Vagina (tissue), 2 donors: ENCODE measurements around the gene MAPK1. TPM values are rescaled to one million over a fixed set of nuclear protein-coding genes. Genes with fewer than 3 reads are reported as not detected.

Experiments used
- DNase-seq, 2 donors: peaks; one replicate each; pipeline ENCODE4 v3.0.0-alpha.2; 2017; ENCODE audit errors: extremely low spot score in 2 of 2
- H3K27ac ChIP-seq: fragments of 200-600 bp; sonication (generic); one replicate; pipeline ENCODE4 v1.5.1; 2019
- H3K27me3 ChIP-seq: fragments of 200-600 bp; sonication (generic); one replicate; pipeline ENCODE4 v1.5.1; 2019
- H3K36me3 ChIP-seq, 2 donors: fragments of 200-600 bp; sonication (generic); one replicate each; pipeline ENCODE4 v1.5.1; 2017 to 2019
- H3K4me1 ChIP-seq: fragments of 200-600 bp; sonication (generic); one replicate; pipeline ENCODE4 v1.5.1; 2019
- H3K4me3 ChIP-seq, 2 donors: fragments of 200-600 bp; sonication (generic); 1 replicate in 1 of 2; 2 replicates in 1 of 2; pipeline ENCODE4 v1.5.1; 2016 to 2019
- H3K9me3 ChIP-seq: fragments of 200-600 bp; sonication (generic); one replicate; pipeline ENCODE4 v1.5.1; 2019
- POLR2A ChIP-seq, 2 donors: fragments of 450-650 bp; IDR thresholded peaks; one replicate each; pipeline ENCODE4 v1.6.1; 2017; ENCODE audit warnings: antibody characterized with exemption in 2 of 2, mild to moderate bottlenecking in 2 of 2, moderate library complexity in 2 of 2
- POLR2AphosphoS5 ChIP-seq, 2 donors: sonication (generic); formaldehyde crosslinking; IDR thresholded peaks; one replicate each; pipeline ENCODE4 v1.9.0; 2017; ENCODE audit warnings: antibody characterized with exemption in 2 of 2, mild to moderate bottlenecking in 2 of 2, low read depth in 1 of 2; ENCODE audit not compliant: insufficient read depth in 1 of 2
- intact Hi-C: fragments of 100-400 bp; cut with DNase I; formaldehyde crosslinking; loops from one replicate; pipeline ENCODE4 v1.15.1; 2023
- total RNA-seq: library from RNA; depleted of rRNA; stranded (reverse); fragments of >200 nt; gene quantifications from one replicate; pipeline ENCODE4 v1.2.3, GENCODE V29; 2016
- TF ChIP-seq, protein P1 (sequence below), 3 experiments: fragments of 450-650 bp in 2 of 3; fragments of 200-600 bp in 1 of 3; sonication (generic) in 1 of 3; IDR thresholded peaks; one replicate each; pipeline ENCODE4 v1.5.1; 2017 to 2019; ENCODE audit warnings: antibody characterized with exemption in 3 of 3, mild to moderate bottlenecking in 2 of 3, moderate library complexity in 2 of 3

The MAPK1 gene
- total RNA-seq, 1 donor from 2014 or later = 44.9 TPM

DNA sequence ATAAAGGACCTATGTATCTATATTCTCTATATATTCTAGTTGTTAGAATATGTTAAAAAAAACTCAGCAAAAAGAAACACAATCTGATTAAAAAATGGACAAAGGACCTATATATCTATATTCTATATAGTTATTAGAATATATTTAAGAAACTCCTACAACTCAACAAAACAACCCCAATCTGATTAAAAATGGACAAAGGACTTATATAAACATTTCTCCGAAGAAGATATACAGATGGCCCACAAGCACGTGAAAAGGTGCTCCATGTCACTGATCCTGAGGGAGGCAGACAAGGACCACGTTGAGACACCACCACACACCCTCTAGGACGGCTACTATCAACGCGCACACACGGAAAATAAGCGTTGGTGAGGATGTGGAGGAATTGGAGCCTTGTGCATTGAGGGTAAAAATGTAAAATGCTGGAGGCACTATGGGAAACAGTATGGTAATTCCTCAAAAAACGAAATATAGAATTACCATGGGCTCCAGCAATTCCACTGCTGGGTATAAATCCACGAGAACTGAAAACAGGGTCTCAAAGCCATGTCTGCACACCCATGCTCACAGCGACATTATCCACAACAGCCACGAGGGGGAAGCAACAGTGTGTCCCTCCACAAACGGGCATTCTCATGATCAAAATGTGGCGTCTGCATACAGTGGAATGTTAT lies 154.6 kb downstream of the MAPK1 start:
- TF ChIP-seq POLR2A (IDR thresholded peaks at IDR 0.05) = no peak
- TF ChIP-seq POLR2AphosphoS5 (IDR thresholded peaks at IDR 0.05; ENCODE audit: insufficient read depth in 1 of 2, low read depth in 1 of 2) = peak in 1 of 2 donors; percentile 34
- TF ChIP-seq, protein P1, sequence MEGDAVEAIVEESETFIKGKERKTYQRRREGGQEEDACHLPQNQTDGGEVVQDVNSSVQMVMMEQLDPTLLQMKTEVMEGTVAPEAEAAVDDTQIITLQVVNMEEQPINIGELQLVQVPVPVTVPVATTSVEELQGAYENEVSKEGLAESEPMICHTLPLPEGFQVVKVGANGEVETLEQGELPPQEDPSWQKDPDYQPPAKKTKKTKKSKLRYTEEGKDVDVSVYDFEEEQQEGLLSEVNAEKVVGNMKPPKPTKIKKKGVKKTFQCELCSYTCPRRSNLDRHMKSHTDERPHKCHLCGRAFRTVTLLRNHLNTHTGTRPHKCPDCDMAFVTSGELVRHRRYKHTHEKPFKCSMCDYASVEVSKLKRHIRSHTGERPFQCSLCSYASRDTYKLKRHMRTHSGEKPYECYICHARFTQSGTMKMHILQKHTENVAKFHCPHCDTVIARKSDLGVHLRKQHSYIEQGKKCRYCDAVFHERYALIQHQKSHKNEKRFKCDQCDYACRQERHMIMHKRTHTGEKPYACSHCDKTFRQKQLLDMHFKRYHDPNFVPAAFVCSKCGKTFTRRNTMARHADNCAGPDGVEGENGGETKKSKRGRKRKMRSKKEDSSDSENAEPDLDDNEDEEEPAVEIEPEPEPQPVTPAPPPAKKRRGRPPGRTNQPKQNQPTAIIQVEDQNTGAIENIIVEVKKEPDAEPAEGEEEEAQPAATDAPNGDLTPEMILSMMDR (IDR thresholded peaks at IDR 0.05) = peak; percentile 72 to 81 (median 74)
- Histone ChIP-seq H3K27me3 (no peaks in the 10 kb centered on the region), H3K4me1 (peaks cover 10% of the 10 kb centered on the region), H3K27ac (no peak overlapping the region), H3K9me3 (no peaks in the 10 kb centered on the region), H3K36me3 (no peaks in the 10 kb centered on the region), H3K4me3 (peak overlapping the region in 1 of 2 donors; percentile 4)
- intact Hi-C loops = loop anchor here (5.0 kb wide), 1 partner anchor 224 kb away; no protein-coding TSS in a partner anchor
- DNase-seq = no peak

DNA sequence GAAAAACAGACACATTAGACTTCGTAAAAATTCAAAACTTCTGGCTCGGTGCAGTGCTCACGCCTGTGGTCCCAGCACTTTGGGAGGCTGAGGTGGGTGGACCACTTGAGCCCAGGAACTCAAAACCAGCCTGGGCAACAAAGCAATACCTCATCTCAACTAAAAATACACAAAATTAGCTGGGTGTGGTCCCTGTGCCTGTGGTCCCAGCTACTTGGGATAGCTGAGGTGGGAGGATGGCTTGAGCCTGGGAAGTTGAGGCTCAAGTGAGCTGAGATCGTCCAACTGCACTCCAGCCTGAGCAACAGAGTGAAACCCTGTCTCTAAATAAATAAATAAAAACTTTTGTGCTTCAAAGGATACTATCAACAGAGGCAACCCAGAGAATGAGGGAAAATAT lies 155.6 kb downstream of the MAPK1 start:
- no peak overlapping the region for H3K4me3 ChIP-seq
- H3K36me3 ChIP-seq = no peaks in the 10 kb centered on the region
- peaks cover 10% of the 10 kb centered on the region for H3K4me1 ChIP-seq
- no peak overlapping the region for H3K27ac ChIP-seq
- no peak for DNase-seq
- TF ChIP-seq POLR2A (IDR thresholded peaks at IDR 0.05) (no peak), POLR2AphosphoS5 (IDR thresholded peaks at IDR 0.05; ENCODE audit: insufficient read depth in 1 of 2, low read depth in 1 of 2) (no peak)
- TF ChIP-seq, protein P1 (IDR thresholded peaks at IDR 0.05) = no peak
- H3K9me3 ChIP-seq = no peaks in the 10 kb centered on the region
- intact Hi-C loops = loop anchor here (5.0 kb wide), 1 partner anchor 225 kb away; no protein-coding TSS in a partner anchor
- no peaks in the 10 kb centered on the region for H3K27me3 ChIP-seq

DNA sequence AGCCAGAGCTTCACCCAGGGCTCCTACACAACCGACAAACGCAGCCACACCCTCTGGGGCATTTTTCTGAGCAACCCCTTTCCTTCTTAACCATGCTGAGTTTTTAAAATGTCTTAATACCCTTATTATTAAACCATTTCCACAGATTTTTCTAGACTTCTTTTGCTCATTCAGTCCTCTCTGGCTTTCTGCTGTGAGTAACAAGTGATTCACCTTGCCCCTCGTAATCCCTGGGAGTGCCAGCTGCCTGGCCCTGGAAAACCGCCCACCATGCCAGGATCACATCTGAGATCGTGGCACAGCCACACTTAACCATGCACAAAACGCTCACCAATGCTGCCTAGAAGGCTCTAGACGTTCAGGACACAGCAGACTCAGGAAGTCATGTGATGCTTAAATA lies 157.3 kb downstream of the MAPK1 start:
- H3K36me3 ChIP-seq = no peaks in the 10 kb centered on the region
- H3K4me1 ChIP-seq = peaks cover 10% of the 10 kb centered on the region
- H3K27ac ChIP-seq = no peak overlapping the region
- no peak overlapping the region for H3K4me3 ChIP-seq
- no peak for DNase-seq
- intact Hi-C loops = loop anchor here (5.0 kb wide), 1 partner anchor 227 kb away; no protein-coding TSS in a partner anchor
- H3K27me3 ChIP-seq = no peaks in the 10 kb centered on the region
- TF ChIP-seq, protein P1 (IDR thresholded peaks at IDR 0.05) = no peak
- TF ChIP-seq POLR2AphosphoS5 (IDR thresholded peaks at IDR 0.05; ENCODE audit: insufficient read depth in 1 of 2, low read depth in 1 of 2) = no peak
- no peaks in the 10 kb centered on the region for H3K9me3 ChIP-seq

DNA sequence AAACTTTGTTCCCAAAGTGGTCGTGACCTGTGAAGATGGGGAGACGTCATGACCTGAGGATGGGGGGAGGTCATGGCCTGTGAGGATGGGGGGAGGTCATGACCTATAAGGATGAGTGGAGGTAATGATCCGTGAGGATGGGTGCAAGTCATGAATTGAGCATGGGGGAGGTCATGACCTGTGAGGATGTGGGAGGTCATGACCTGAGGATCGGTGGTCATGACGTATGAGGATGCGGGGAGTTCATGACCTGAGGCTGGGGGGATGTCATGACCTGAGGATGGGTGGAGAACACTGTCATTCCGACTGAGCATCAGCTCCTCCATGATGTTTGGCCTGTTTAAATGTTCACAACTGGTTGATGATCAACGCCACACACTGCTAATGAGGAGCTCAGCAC lies 157.8 kb downstream of the MAPK1 start:
- TF ChIP-seq POLR2A (IDR thresholded peaks at IDR 0.05) = no peak
- TF ChIP-seq, protein P1 (IDR thresholded peaks at IDR 0.05) = no peak
- TF ChIP-seq POLR2AphosphoS5 (IDR thresholded peaks at IDR 0.05; ENCODE audit: insufficient read depth in 1 of 2, low read depth in 1 of 2) = no peak
- no peak overlapping the region for H3K27ac ChIP-seq
- H3K4me3 ChIP-seq = no peak overlapping the region
- DNase-seq = no peak
- no peaks in the 10 kb centered on the region for H3K27me3 ChIP-seq
- peaks cover 10% of the 10 kb centered on the region for H3K4me1 ChIP-seq
- no peaks in the 10 kb centered on the region for H3K36me3 ChIP-seq
- H3K9me3 ChIP-seq = no peaks in the 10 kb centered on the region
- intact Hi-C loops = loop anchor here (5.0 kb wide), 1 partner anchor 228 kb away; no protein-coding TSS in a partner anchor

- Histone ChIP-seq H3K4me1 (peaks cover 10% of the 10 kb centered on the region), H3K36me3 (no peaks in the 10 kb centered on the region), H3K27me3 (no peaks in the 10 kb centered on the region), H3K27ac (no peak overlapping the region), H3K4me3 (no peak overlapping the region), H3K9me3 (no peaks in the 10 kb centered on the region)
- intact Hi-C loops = no loop called here
- no peak for DNase-seq
- no peak for TF ChIP-seq POLR2AphosphoS5 (IDR thresholded peaks at IDR 0.05; ENCODE audit: insufficient read depth in 1 of 2, low read depth in 1 of 2)
- TF ChIP-seq, protein P1 (IDR thresholded peaks at IDR 0.05) = no peak
- no peak for TF ChIP-seq POLR2A (IDR thresholded peaks at IDR 0.05)
Observed at GRCh38 chr22:21708960-21709359, 158.5 kb downstream of the MAPK1 start.
